Lower leg skin (tissue), 4 donors: ENCODE results near the gene CLEC4M. TPM values are rescaled to one million over a fixed set of nuclear protein-coding genes. Genes with fewer than 3 reads are reported as not detected.

Experiments
- DNase-seq, 2 donors: peaks; one replicate each; pipeline ENCODE4 v3.0.0-alpha.2; 2019; ENCODE audit warnings: low spot score in 2 of 2
- H3K4me3 ChIP-seq: fragments of 200-600 bp; sonication (generic); 2 replicates; pipeline ENCODE4 v1.5.1; 2017; ENCODE audit warnings: mild to moderate bottlenecking, low read depth; ENCODE audit not compliant: poor library complexity, severe bottlenecking
- POLR2A ChIP-seq, 2 donors: fragments of 450-650 bp; IDR thresholded peaks; one replicate each; pipeline ENCODE4 v1.6.1; 2016 to 2017; ENCODE audit warnings: antibody characterized with exemption in 2 of 2, mild to moderate bottlenecking in 1 of 2, moderate library complexity in 1 of 2
- WGBS, 2 donors: methylation state at CpG; one replicate each; pipeline ENCODE4 v1.1.5; 2018; 5-methylcytosine and 5-hydroxymethylcytosine counted together
- intact Hi-C: fragments of 100-400 bp; cut with DNase I; formaldehyde crosslinking; loops from one replicate; pipeline ENCODE4 v1.15.0; 2023; ENCODE audit warnings: low total_unique reads
- total RNA-seq, 4 donors: library from RNA; depleted of rRNA; stranded (reverse); fragments of >200 nt; gene quantifications; one replicate each; pipeline ENCODE4 v1.1.0, GENCODE V29; 2016
- TF ChIP-seq, protein P1 (sequence below), 3 donors: fragments of 450-650 bp; IDR thresholded peaks; one replicate each; pipeline ENCODE4 v1.5.1; 2016; ENCODE audit warnings: antibody characterized with exemption in 3 of 3, mild to moderate bottlenecking in 3 of 3, moderate library complexity in 2 of 3

The CLEC4M gene
- total RNA-seq, 4 donors from 2014 or later, result not detected

DNA sequence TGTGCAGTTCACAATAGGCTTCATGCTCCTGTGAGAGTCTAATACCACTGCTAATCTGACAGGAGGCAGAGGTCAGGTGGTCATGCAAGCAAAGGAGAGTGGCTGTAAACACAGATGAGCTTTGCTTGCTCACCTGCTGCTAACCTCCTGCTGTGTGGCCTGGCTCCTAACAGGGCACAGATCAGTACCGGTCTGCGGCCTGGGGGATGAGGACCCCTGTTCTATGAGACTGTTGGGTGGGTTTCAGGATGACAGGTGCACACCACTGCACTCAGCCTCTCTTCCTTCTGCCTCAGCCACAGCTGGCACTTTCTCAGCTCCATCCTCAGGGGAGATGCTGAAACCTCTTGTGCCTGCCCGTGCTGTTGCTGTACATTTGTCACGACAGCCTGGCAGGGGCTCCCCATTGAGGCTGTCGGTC lies 40.8 kb upstream of the CLEC4M start:
- no peak for DNase-seq
- 51 to 71% methylated on average over 5 of the region's 5 CpGs for WGBS, 2 donors
- TF ChIP-seq, protein P1, sequence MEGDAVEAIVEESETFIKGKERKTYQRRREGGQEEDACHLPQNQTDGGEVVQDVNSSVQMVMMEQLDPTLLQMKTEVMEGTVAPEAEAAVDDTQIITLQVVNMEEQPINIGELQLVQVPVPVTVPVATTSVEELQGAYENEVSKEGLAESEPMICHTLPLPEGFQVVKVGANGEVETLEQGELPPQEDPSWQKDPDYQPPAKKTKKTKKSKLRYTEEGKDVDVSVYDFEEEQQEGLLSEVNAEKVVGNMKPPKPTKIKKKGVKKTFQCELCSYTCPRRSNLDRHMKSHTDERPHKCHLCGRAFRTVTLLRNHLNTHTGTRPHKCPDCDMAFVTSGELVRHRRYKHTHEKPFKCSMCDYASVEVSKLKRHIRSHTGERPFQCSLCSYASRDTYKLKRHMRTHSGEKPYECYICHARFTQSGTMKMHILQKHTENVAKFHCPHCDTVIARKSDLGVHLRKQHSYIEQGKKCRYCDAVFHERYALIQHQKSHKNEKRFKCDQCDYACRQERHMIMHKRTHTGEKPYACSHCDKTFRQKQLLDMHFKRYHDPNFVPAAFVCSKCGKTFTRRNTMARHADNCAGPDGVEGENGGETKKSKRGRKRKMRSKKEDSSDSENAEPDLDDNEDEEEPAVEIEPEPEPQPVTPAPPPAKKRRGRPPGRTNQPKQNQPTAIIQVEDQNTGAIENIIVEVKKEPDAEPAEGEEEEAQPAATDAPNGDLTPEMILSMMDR (IDR thresholded peaks at IDR 0.05), result no peak
- no peak for TF ChIP-seq POLR2A (IDR thresholded peaks at IDR 0.05)
- intact Hi-C loops, result no loop called here
- no peak overlapping the region for H3K4me3 ChIP-seq

DNA sequence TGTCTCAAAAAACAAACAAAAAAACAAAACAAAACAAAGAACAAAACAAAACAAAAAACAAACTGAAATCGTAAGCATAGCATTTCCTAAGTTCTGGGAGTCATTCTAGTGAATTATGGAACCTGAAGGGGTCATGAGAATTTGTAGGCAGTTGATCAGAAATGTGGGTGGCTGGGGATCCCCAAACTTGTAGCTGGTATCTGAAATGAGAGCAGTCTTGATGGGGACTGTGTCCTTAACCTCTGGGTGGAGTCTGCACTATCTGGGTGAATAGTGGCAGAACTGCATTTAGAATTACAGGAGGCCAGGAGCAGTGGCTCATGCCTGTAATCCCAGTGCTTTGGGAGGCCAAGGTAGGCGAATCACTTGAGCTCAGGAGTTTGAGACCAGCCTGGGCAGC lies 37.3 kb upstream of the CLEC4M start:
- intact Hi-C loops, result no loop called here

GRCh38 chr19:7729211-7729610 lies 33.8 kb upstream of the CLEC4M start:
- 15 to 17% methylated on average over 10 to 16 of the region's 16 CpGs for WGBS, 2 donors
- intact Hi-C loops, result no loop called here
- no peak overlapping the region for H3K4me3 ChIP-seq
- DNase-seq, result no peak
- TF ChIP-seq POLR2A (IDR thresholded peaks at IDR 0.05), result no peak
- TF ChIP-seq, protein P1 (IDR thresholded peaks at IDR 0.05), result no peak

More for the DNA sequence above, 37.3 kb upstream of the CLEC4M start:
- no peak overlapping the region for H3K4me3 ChIP-seq
- no peak for DNase-seq
- TF ChIP-seq, protein P1 (IDR thresholded peaks at IDR 0.05), result no peak
- no peak for TF ChIP-seq POLR2A (IDR thresholded peaks at IDR 0.05)
- WGBS, 2 donors, result 58 to 60% methylated on average over 2 of the region's 2 CpGs

- H3K4me3 ChIP-seq, result no peak overlapping the region
- no peak for TF ChIP-seq POLR2A (IDR thresholded peaks at IDR 0.05)
- TF ChIP-seq, protein P1 (IDR thresholded peaks at IDR 0.05), result no peak
- intact Hi-C loops, result no loop called here
- no peak for DNase-seq
- 6 to 20% methylated on average over 30 to 33 of the region's 34 CpGs for WGBS, 2 donors
These were observed 33.2 kb upstream of the CLEC4M start for GRCh38 chr19:7729831-7730285.

GRCh38 chr19:7730286-7731217 lies 32.5 kb upstream of the CLEC4M start:
- H3K4me3 ChIP-seq, result no peak overlapping the region
- DNase-seq, result no peak
- intact Hi-C loops, result no loop called here
- TF ChIP-seq POLR2A (IDR thresholded peaks at IDR 0.05), result no peak
- TF ChIP-seq, protein P1 (IDR thresholded peaks at IDR 0.05), result no peak
- 2 to 3% methylated on average over 14 to 23 of the region's 78 CpGs for WGBS, 2 donors
